ENCODE measurements around the gene KRT36. TPM values are rescaled to one million over a fixed set of nuclear protein-coding genes. Genes with fewer than 3 reads are reported as not detected.

The KRT36 gene
- total RNA-seq, 2 donors from 2014 or later: not detected

GRCh38 chr17:41464682-41465081 lies 25.0 kb downstream of the KRT36 start:
- H3K4me1 Mint-ChIP-seq: no peaks in the 10 kb centered on the region
- H3K4me3 Mint-ChIP-seq: no peak overlapping the region
- WGBS, 2 experiments (ENCODE audit: insufficient coverage in 1 of 2, insufficient read length in 1 of 2): 89 to 90% methylated on average over 6 of the region's 6 CpGs
- no peak overlapping the region for H3K27ac Mint-ChIP-seq
- Histone ChIP-seq H3K9ac (ENCODE audit: extremely low read depth, low read length, poor library complexity, severe bottlenecking) (no peak overlapping the region), H3K27ac (ENCODE audit: low read depth, low read length) (no peak overlapping the region), H3K4me3 (ENCODE audit: low read length) (no peak overlapping the region), H3K4me1 (ENCODE audit: control insufficient read depth, insufficient read depth, low read length) (no peaks in the 10 kb centered on the region), H3K9me3 (ENCODE audit: control insufficient read depth, low read length) (no peaks in the 10 kb centered on the region), H3K36me3 (ENCODE audit: control insufficient read depth, insufficient read depth, low read length) (no peaks in the 10 kb centered on the region), H3K27me3 (ENCODE audit: control insufficient read depth, insufficient read depth, low read length, poor library complexity, severe bottlenecking) (no peaks in the 10 kb centered on the region)
- H3K36me3 Mint-ChIP-seq (ENCODE audit: low read depth): no peaks in the 10 kb centered on the region
- no peak for DNase-seq
- H3K9me3 Mint-ChIP-seq: peaks cover 3% of the 10 kb centered on the region
- TF ChIP-seq, protein P1, sequence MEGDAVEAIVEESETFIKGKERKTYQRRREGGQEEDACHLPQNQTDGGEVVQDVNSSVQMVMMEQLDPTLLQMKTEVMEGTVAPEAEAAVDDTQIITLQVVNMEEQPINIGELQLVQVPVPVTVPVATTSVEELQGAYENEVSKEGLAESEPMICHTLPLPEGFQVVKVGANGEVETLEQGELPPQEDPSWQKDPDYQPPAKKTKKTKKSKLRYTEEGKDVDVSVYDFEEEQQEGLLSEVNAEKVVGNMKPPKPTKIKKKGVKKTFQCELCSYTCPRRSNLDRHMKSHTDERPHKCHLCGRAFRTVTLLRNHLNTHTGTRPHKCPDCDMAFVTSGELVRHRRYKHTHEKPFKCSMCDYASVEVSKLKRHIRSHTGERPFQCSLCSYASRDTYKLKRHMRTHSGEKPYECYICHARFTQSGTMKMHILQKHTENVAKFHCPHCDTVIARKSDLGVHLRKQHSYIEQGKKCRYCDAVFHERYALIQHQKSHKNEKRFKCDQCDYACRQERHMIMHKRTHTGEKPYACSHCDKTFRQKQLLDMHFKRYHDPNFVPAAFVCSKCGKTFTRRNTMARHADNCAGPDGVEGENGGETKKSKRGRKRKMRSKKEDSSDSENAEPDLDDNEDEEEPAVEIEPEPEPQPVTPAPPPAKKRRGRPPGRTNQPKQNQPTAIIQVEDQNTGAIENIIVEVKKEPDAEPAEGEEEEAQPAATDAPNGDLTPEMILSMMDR (conservative IDR thresholded peaks at IDR 0.05): no peak
- H3K27me3 Mint-ChIP-seq (ENCODE audit: insufficient read depth): no peaks in the 10 kb centered on the region

DNA sequence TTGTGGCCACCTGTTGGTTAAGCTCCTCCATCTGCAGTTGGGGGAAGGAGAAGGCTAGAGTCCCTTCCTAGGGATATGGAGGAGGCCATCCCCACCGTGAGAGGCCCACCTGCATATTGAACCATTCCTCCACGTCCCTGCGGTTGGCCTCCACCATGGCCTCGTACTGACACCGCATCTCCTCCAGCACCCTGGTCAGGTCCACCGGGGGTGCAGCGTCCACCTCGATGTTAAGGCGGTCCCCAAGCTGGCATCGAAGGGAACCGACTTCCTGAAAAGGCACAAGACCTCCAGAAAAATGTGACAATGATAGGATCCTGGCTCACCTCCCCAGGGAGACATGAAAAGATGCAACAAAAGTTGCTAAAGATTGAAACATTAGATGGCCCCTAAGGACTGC lies 25.5 kb downstream of the KRT36 start:
- peaks cover 1% of the 10 kb centered on the region for H3K9me3 Mint-ChIP-seq
- H3K4me3 ChIP-seq (ENCODE audit: low read length): no peak overlapping the region
- 88 to 93% methylated on average over 8 to 11 of the region's 11 CpGs for WGBS, 2 experiments (ENCODE audit: insufficient coverage in 1 of 2, insufficient read length in 1 of 2)
- H3K36me3 Mint-ChIP-seq (ENCODE audit: low read depth): no peaks in the 10 kb centered on the region
- no peaks in the 10 kb centered on the region for H3K27me3 Mint-ChIP-seq (ENCODE audit: insufficient read depth)
- no peaks in the 10 kb centered on the region for H3K4me1 ChIP-seq (ENCODE audit: control insufficient read depth, insufficient read depth, low read length)
- H3K4me3 Mint-ChIP-seq: no peak overlapping the region
- H3K4me1 Mint-ChIP-seq: no peaks in the 10 kb centered on the region
- H3K9me3 ChIP-seq (ENCODE audit: control insufficient read depth, low read length): no peaks in the 10 kb centered on the region
- no peaks in the 10 kb centered on the region for H3K36me3 ChIP-seq (ENCODE audit: control insufficient read depth, insufficient read depth, low read length)
- TF ChIP-seq, protein P1 (conservative IDR thresholded peaks at IDR 0.05): no peak
- H3K27me3 ChIP-seq (ENCODE audit: control insufficient read depth, insufficient read depth, low read length, poor library complexity, severe bottlenecking): no peaks in the 10 kb centered on the region
- no peak overlapping the region for H3K27ac Mint-ChIP-seq
- DNase-seq: no peak
- no peak overlapping the region for H3K9ac ChIP-seq (ENCODE audit: extremely low read depth, low read length, poor library complexity, severe bottlenecking)
- H3K27ac ChIP-seq (ENCODE audit: low read depth, low read length): no peak overlapping the region

DNA sequence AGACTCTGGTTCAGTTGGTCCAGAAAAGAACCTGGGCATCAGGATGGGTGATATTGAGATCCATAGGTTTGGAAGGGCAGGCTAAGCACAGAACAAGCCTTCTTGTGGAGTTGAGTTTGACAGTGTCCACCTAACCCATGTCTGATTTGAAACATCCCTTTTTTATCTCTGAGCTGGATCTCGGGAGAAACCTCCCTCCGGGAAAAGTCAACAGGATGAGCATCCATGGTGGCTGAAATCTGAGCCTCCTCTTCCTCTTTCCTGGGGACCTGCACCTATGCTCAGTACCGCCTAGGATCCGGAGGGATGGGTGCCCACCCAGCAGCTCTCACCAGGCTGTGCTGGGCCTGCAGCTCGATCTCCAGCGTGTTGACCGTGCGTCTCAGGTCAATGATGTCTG lies 26.0 kb downstream of the KRT36 start:
- Mint-ChIP-seq H3K4me3 (no peak overlapping the region), H3K4me1 (no peaks in the 10 kb centered on the region), H3K27ac (no peak overlapping the region), H3K27me3 (ENCODE audit: insufficient read depth) (no peaks in the 10 kb centered on the region), H3K9me3 (no peaks in the 10 kb centered on the region), H3K36me3 (ENCODE audit: low read depth) (no peaks in the 10 kb centered on the region)
- H3K4me1 ChIP-seq (ENCODE audit: control insufficient read depth, insufficient read depth, low read length): no peaks in the 10 kb centered on the region
- no peaks in the 10 kb centered on the region for H3K27me3 ChIP-seq (ENCODE audit: control insufficient read depth, insufficient read depth, low read length, poor library complexity, severe bottlenecking)
- no peaks in the 10 kb centered on the region for H3K9me3 ChIP-seq (ENCODE audit: control insufficient read depth, low read length)
- no peak overlapping the region for H3K27ac ChIP-seq (ENCODE audit: low read depth, low read length)
- 90 to 97% methylated on average over 2 to 8 of the region's 8 CpGs for WGBS, 2 experiments (ENCODE audit: insufficient coverage in 1 of 2, insufficient read length in 1 of 2)
- H3K9ac ChIP-seq (ENCODE audit: extremely low read depth, low read length, poor library complexity, severe bottlenecking): no peak overlapping the region
- DNase-seq: no peak
- H3K36me3 ChIP-seq (ENCODE audit: control insufficient read depth, insufficient read depth, low read length): no peaks in the 10 kb centered on the region
- H3K4me3 ChIP-seq (ENCODE audit: low read length): no peak overlapping the region
- TF ChIP-seq, protein P1 (conservative IDR thresholded peaks at IDR 0.05): no peak

Measured in endodermal cell (in vitro differentiated cells).